Heart right ventricle (tissue), 16 donors: ENCODE data around the gene FOXQ1. TPM values are rescaled to one million over a fixed set of nuclear protein-coding genes. Genes with fewer than 3 reads are reported as not detected.

Experiments
- ATAC-seq, 8 donors: fragments of 200-7000 bp; cut with Tn5 transposase; one replicate each; pipeline ENCODE4 v1.9.1; 2020; ENCODE audit warnings: mild to moderate bottlenecking in 8 of 8, moderate library complexity in 8 of 8, moderate number of reproducible peaks in 1 of 8
- DNase-seq, 2 donors: peaks; one replicate each; pipeline ENCODE4 v3.0.0-alpha.2; 2020
- H3K27ac ChIP-seq, 10 donors: fragments of 200-600 bp; sonication (generic) in 2 of 10; one replicate each; pipeline versions ENCODE4 v1.5.0 to v1.8.0; 2020 to 2022; ENCODE audit warnings: mild to moderate bottlenecking in 3 of 10
- H3K27me3 ChIP-seq, 7 donors: fragments of 200-600 bp; one replicate each; pipeline ENCODE4 v1.8.0; 2021 to 2022; ENCODE audit warnings: mild to moderate bottlenecking in 2 of 7
- H3K36me3 ChIP-seq, 9 donors: fragments of 200-600 bp; sonication (generic) in 1 of 9; one replicate each; pipeline versions ENCODE4 v1.5.0 to v1.8.0; 2020 to 2022; ENCODE audit warnings: mild to moderate bottlenecking in 2 of 9
- H3K4me1 ChIP-seq, 9 donors: fragments of 200-600 bp; sonication (generic) in 1 of 9; one replicate each; pipeline versions ENCODE4 v1.5.0 to v1.8.0; 2020 to 2022; ENCODE audit warnings: mild to moderate bottlenecking in 4 of 9
- H3K4me3 ChIP-seq, 10 donors: fragments of 200-600 bp; sonication (generic) in 2 of 10; one replicate each; pipeline versions ENCODE4 v1.5.0 to v1.8.0; 2020 to 2022; ENCODE audit warnings: mild to moderate bottlenecking in 7 of 10, moderate library complexity in 2 of 10
- H3K9me3 ChIP-seq, 11 donors: fragments of 200-600 bp in 10 of 11; sonication (generic) in 2 of 11; one replicate each; pipeline versions ENCODE4 v1.5.0 to v1.8.0; 2013 to 2022; ENCODE audit warnings: mild to moderate bottlenecking in 2 of 11, control low read depth in 1 of 11, moderate library complexity in 1 of 11
- WGBS, 2 donors: extraction: QIAGEN DNeasy Blood & Tissue Kit; methylation state at CpG; one replicate each; pipeline ENCODE4 v1.1.7; 2013; ENCODE audit warnings: inconsistent platforms in 1 of 2; 5-methylcytosine and 5-hydroxymethylcytosine counted together
- intact Hi-C, 10 donors: fragments of 100-400 bp; cut with DNase I; formaldehyde crosslinking; loops; one replicate each; pipeline versions ENCODE4 v1.11.1 to v1.14.2; 2022
- polyA plus RNA-seq, 2 donors: library from polyadenylated mRNA; stranded (reverse); fragments of 200-250 nt; gene quantifications; one replicate each; pipeline ENCODE4 v1.2.3, GENCODE V29; 2013
- total RNA-seq, 10 donors: library from RNA; stranded (reverse); fragmentation: NEBNext Ultra II Directional in 3 of 10; extraction: Animal tissue kit (Norgen Biotek cat#: 25700) in 3 of 10; gene quantifications; one replicate each; pipeline versions ENCODE4 v1.2.1 to v1.2.4, GENCODE V29; 2021 to 2023
- TF ChIP-seq, protein P1 (sequence below), 9 donors: fragments of 200-600 bp; sonication (generic) in 2 of 9; IDR thresholded peaks; one replicate each; pipeline versions ENCODE4 v1.5.0 to v1.8.0; 2021 to 2022; ENCODE audit warnings: antibody characterized with exemption in 9 of 9, mild to moderate bottlenecking in 5 of 9, moderate library complexity in 1 of 9
- donor health status: Arrhythmogenic right ventricular cardiomyopathy.
- donor health status: ischemic (EF 13 %, LVEDD 7.1; RV severe dilation, severe dysfunction).
- donor health status: healthy with polysubstance abuse.
- donor health status: DM: no; HTN: yes; CAD: no.
- donor health status: DM: no; HTN: no; CAD: no.
- donor health status: ischemic (EF 25% LVEDD 6.9; RV normal size, moderate dysfunction).
- donor health status: ischemic (EF 25% LVEDD 5.7; RV mildly dilated, moderate dysfunction).
- donor health status: healthy.
- donor health status: DM: yes; HTN: yes; CAD: no.
- donor health status: Ischemic cardiomyopathy.
- donor health status: ischemic (EF 35%, LVEDD 5.7; RV mildly dilated, moderate dysfunction).
- donor health status: nonischemic (EF 11% LVEDD 7.7; RV severe dilation, severe dysfunction).
- donor health status: DM: yes; HTN: yes; CAD: no.
- donor health status: PGD.
- donor health status: ischemic (EF 29% LVEDD 5.4; RV normal size, mild dysfunction).
- donor health status: nonischemic (EF 23%, LVEDD 6.1; RV moderate dilation, normal function).

FOXQ1 gene
- total and polyA plus RNA-seq, 12 donors = not detected

GRCh38 chr6:1297746-1298145 lies 14.2 kb upstream of the FOXQ1 start:
- WGBS, 2 donors = 34 to 38% methylated on average over 4 of the region's 4 CpGs
- Histone ChIP-seq H3K27ac (no peak overlapping the region), H3K4me3 (no peak overlapping the region), H3K27me3 (peaks cover 0 to 73% (median 50%) of the 10 kb centered on the region in 7 donors), H3K4me1 (no peaks in the 10 kb centered on the region), H3K36me3 (no peaks in the 10 kb centered on the region), H3K9me3 (peaks cover 0 to 27% (median 6%) of the 10 kb centered on the region in 11 donors)
- DNase-seq = no peak
- TF ChIP-seq, protein P1, sequence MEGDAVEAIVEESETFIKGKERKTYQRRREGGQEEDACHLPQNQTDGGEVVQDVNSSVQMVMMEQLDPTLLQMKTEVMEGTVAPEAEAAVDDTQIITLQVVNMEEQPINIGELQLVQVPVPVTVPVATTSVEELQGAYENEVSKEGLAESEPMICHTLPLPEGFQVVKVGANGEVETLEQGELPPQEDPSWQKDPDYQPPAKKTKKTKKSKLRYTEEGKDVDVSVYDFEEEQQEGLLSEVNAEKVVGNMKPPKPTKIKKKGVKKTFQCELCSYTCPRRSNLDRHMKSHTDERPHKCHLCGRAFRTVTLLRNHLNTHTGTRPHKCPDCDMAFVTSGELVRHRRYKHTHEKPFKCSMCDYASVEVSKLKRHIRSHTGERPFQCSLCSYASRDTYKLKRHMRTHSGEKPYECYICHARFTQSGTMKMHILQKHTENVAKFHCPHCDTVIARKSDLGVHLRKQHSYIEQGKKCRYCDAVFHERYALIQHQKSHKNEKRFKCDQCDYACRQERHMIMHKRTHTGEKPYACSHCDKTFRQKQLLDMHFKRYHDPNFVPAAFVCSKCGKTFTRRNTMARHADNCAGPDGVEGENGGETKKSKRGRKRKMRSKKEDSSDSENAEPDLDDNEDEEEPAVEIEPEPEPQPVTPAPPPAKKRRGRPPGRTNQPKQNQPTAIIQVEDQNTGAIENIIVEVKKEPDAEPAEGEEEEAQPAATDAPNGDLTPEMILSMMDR (IDR thresholded peaks at IDR 0.05) = no peak
- intact Hi-C loops = no loop called here
- ATAC-seq = no peak

GRCh38 chr6:1298768-1299167 lies 13.1 kb upstream of the FOXQ1 start:
- H3K36me3 ChIP-seq = no peaks in the 10 kb centered on the region
- peaks cover 0 to 66% (median 49%) of the 10 kb centered on the region in 7 donors for H3K27me3 ChIP-seq
- H3K4me3 ChIP-seq = no peak overlapping the region
- H3K9me3 ChIP-seq = peaks cover 0 to 27% (median 7%) of the 10 kb centered on the region in 11 donors
- DNase-seq (no peak), ATAC-seq (no peak)
- TF ChIP-seq, protein P1 (IDR thresholded peaks at IDR 0.05) = no peak
- H3K27ac ChIP-seq = no peak overlapping the region
- WGBS, 2 donors = 97 to 98% methylated on average over 2 of the region's 2 CpGs
- intact Hi-C loops = no loop called here
- no peaks in the 10 kb centered on the region for H3K4me1 ChIP-seq

- Histone ChIP-seq H3K4me1 (peaks cover 0 to 7% (median 6%) of the 10 kb centered on the region in 9 donors), H3K36me3 (no peaks in the 10 kb centered on the region), H3K9me3 (peaks cover 0 to 44% (median 9%) of the 10 kb centered on the region in 11 donors), H3K4me3 (no peak overlapping the region), H3K27me3 (peaks cover 9 to 62% (median 58%) of the 10 kb centered on the region in 7 donors), H3K27ac (no peak overlapping the region)
- no peak for DNase-seq
- intact Hi-C loops = no loop called here
- no peak for ATAC-seq
- TF ChIP-seq, protein P1 (IDR thresholded peaks at IDR 0.05) = no peak
- WGBS, 2 donors = 84% methylated on average over 2 of the region's 2 CpGs
These were observed 5.8 kb upstream of the FOXQ1 start for GRCh38 chr6:1306133-1306532.

- H3K4me1 ChIP-seq = peaks cover 0 to 25% (median 19%) of the 10 kb centered on the region in 9 donors
- 41 to 51% methylated on average over 6 of the region's 6 CpGs for WGBS, 2 donors
- intact Hi-C loops = no loop called here
- DNase-seq = no peak
- no peak overlapping the region for H3K27ac ChIP-seq
- H3K27me3 ChIP-seq = peaks cover 25 to 89% (median 78%) of the 10 kb centered on the region in 7 donors
- no peak for ATAC-seq
- no peaks in the 10 kb centered on the region for H3K36me3 ChIP-seq
- no peak overlapping the region for H3K4me3 ChIP-seq
- TF ChIP-seq, protein P1 (IDR thresholded peaks at IDR 0.05) = no peak
- H3K9me3 ChIP-seq = peaks cover 0 to 18% (median 2%) of the 10 kb centered on the region in 11 donors
These were observed 2.5 kb upstream of the FOXQ1 start for GRCh38 chr6:1309366-1309765.
